ENCODE results near the gene KIAA1328. TPM values are rescaled to one million over a fixed set of nuclear protein-coding genes. Genes with fewer than 3 reads are reported as not detected.

KIAA1328 gene
- total RNA-seq = 6.0 and 7.7 TPM in 2 replicates

DNA sequence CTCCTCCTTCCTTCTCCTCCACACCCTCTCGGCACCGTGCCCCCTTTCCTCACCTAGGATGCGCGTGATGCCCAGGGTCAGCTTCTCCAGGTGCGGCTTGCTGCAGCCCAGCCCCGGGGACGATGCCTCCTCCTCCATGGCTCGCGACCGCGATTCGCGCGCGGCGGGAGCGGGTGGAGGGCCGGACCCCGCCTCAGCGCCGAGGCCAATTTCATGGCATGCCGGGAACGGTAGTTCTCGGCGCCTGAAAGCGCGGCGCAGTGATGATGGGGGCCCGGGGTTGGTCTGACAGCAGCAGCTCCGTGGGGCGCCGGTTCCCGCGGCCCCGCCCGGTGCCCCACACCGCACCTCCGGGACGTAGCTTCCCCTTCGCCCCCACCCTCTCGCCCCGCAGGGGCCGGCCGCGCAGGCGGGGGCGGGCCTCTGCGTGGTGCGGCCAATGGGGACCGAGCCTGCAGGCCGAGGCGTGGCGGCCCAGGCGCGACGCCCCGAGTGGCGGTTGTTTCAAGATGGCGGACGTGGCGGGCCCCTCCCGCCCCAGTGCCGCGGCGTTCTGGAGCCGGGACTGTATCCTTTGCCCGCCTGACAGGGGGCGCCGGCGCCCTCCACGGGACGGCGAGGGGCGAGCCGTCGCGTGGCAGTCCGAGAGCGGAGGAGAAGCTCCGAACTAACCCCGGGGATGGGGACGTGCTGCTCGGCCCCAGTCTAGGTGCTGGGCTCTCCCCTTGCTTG is at the start of gene KIAA1328, which contains the start of gene TPGS2:
KIAA1328 (plus strand) TSS at position 498 of the 732 bp plus-strand sequence; CDS start at position 510, 12 bp downstream.
TPGS2 (minus strand) TSS at position 373 of the 732 bp plus-strand sequence; CDS start at position 138, 235 bp downstream.
- TF ChIP-seq, protein P1, sequence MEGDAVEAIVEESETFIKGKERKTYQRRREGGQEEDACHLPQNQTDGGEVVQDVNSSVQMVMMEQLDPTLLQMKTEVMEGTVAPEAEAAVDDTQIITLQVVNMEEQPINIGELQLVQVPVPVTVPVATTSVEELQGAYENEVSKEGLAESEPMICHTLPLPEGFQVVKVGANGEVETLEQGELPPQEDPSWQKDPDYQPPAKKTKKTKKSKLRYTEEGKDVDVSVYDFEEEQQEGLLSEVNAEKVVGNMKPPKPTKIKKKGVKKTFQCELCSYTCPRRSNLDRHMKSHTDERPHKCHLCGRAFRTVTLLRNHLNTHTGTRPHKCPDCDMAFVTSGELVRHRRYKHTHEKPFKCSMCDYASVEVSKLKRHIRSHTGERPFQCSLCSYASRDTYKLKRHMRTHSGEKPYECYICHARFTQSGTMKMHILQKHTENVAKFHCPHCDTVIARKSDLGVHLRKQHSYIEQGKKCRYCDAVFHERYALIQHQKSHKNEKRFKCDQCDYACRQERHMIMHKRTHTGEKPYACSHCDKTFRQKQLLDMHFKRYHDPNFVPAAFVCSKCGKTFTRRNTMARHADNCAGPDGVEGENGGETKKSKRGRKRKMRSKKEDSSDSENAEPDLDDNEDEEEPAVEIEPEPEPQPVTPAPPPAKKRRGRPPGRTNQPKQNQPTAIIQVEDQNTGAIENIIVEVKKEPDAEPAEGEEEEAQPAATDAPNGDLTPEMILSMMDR (IDR thresholded peaks at IDR 0.05; ENCODE audit: insufficient read depth, low read depth, low read length) = peak; percentile 45
- H3K4me3 ChIP-seq (ENCODE audit: low read depth, low read length) = peak within 1 kb of the TSS; percentile 97
- DNase-seq (ENCODE audit: low read depth) = peak; percentile 91

DNA sequence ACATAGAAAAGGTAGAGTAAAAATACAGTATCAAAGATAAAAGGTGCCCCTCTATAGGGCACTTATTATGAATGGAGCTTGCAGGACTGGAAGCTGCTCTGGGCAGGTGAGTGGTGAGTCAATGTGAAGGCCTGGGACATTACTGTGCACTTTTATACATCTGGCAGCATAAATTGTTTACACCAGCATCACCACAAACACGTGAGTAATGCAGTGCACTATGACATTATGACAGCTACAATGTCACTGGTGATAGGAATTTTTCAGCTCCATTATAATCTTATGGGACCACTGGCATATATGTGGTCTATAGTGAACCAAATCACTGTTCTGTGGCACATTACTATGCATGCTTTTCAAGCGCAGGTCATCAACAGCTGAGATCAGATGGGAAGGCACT is 48.2 kb upstream of the KIAA1328 start:
- no peak overlapping the region for H3K4me3 ChIP-seq (ENCODE audit: low read depth, low read length)
- TF ChIP-seq, protein P1 (IDR thresholded peaks at IDR 0.05; ENCODE audit: insufficient read depth, low read depth, low read length) = no peak
- peak; percentile 39 for DNase-seq (ENCODE audit: low read depth)

DNA sequence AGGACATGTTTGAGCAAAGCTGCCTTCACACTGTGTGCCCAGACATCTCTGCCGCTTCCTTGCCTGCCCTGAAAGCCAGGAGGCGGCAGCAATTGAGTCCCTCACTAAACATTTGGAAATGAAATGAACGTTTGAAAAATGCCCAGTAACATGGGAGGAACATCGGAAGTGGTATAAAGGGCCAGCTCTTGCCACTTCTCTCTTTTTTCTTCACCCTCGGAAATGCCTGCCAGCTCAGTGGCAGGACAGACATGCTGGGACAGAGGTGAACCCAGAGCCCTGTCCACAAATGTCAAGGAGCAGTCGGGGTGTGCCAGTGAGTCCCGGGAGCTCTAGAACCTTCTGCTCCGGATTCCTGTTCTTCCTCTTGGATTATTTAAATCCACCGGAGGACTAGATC is 46.2 kb upstream of the KIAA1328 start:
- H3K4me3 ChIP-seq (ENCODE audit: low read depth, low read length) = no peak overlapping the region
- no peak for DNase-seq (ENCODE audit: low read depth)
- TF ChIP-seq, protein P1 (IDR thresholded peaks at IDR 0.05; ENCODE audit: insufficient read depth, low read depth, low read length) = no peak

DNA sequence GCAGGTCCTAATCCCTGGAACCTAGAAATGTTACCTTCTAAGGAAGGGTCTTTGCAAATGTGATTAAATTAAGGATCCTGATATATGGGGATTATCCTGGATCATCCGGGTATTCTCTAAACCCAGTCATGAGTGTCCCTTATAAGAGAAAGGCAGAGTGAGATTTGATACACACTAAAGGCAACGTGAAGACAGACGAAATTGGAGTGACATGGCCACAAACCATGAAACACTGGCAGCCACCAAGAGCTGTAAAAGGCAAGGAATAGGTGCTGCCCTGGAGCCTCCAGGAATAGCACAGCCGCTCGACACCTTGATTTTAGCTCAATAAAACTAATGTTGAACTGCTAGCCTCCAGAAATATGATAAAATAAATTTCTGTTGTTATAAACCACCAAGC is 45.1 kb upstream of the KIAA1328 start:
- DNase-seq (ENCODE audit: low read depth) = no peak
- H3K4me3 ChIP-seq (ENCODE audit: low read depth, low read length) = no peak overlapping the region
- TF ChIP-seq, protein P1 (IDR thresholded peaks at IDR 0.05; ENCODE audit: insufficient read depth, low read depth, low read length) = no peak

DNA sequence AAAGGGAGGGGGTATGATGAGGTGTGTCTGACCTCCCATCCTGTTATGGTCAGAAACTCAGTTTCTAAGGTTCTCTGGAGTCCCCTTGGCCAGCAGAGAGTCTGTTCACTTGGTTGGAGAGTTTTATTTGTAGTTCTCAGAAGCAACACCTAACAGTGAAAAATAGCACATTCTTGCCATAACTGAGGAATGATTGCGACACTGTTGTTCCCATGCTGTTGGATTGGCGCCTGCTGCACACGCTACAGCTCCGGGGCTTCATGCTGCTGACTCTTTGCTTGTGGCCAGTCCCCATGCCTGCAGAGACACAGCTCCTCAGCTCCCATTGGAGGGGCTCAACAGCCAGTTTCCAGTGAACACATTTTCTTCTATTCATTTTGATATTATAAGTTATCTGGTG is 42.2 kb upstream of the KIAA1328 start:
- TF ChIP-seq, protein P1 (IDR thresholded peaks at IDR 0.05; ENCODE audit: insufficient read depth, low read depth, low read length) = no peak
- peak; percentile 79 for DNase-seq (ENCODE audit: low read depth)

DNA sequence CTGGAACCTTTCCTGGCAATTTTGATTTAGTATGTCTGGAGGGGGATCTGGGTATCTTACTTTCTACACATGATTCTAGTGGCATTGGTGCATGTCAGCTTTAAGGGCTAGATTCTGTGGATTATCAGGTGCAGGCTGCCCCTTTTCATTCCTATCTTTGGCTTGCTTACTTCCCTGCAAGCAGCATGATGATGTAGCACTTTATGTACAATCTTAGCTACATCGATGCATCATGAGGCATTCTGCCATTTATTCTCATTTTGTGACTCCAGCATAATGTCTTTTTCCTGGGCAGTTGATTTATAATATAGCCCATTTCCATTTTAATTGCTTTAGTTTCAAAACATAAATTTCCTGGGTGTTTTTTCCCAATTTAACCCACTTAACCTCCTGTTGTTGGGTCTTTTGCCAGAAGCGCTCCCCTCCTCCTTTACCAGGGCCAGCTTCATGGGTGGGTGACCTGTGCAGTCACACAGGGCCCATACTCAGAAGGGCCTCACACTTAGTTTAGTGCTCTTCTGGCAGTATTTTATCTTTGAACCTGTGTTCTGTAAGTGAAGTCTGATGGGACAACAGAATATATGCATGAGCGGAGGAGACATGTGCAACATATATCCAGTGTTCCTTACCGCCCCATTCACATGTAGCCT is 36.2 kb upstream of the KIAA1328 start:
- TF ChIP-seq, protein P1 (IDR thresholded peaks at IDR 0.05; ENCODE audit: insufficient read depth, low read depth, low read length) = no peak
- DNase-seq (ENCODE audit: low read depth) = no peak
- no peak overlapping the region for H3K4me3 ChIP-seq (ENCODE audit: low read depth, low read length)

More for the DNA sequence above, 42.2 kb upstream of the KIAA1328 start:
- no peak overlapping the region for H3K4me3 ChIP-seq (ENCODE audit: low read depth, low read length)
